ENCODE measurements around the gene U2AF2. TPM values are rescaled to one million over a fixed set of nuclear protein-coding genes. Genes with fewer than 3 reads are reported as not detected.

Gene U2AF2
- total RNA-seq, 1 experiment from 2014 or later = 289 TPM

- no TSS peak for BruUV-seq (replicated peaks)
- Histone ChIP-seq H3K27me3 (replicated peaks; ENCODE audit: control insufficient read depth, insufficient read depth, low read length) (no peaks in the 10 kb centered on the region), H3K36me3 (ENCODE audit: control insufficient read depth, insufficient read depth, low read length) (peaks cover 10% of the 10 kb centered on the region), H3K4me3 (ENCODE audit: low read depth, low read length) (no peak overlapping the region), H3K4me1 (peaks cover 51% of the 10 kb centered on the region), H3K9me3 (no peaks in the 10 kb centered on the region)
- no peak overlapping the region for H3K4me3 Mint-ChIP-seq (ENCODE audit: unreplicated experiment)
- peak in 1 of 2 experiments; percentile 68 for DNase-seq
- H3K4me1 Mint-ChIP-seq (ENCODE audit: low read depth, unreplicated experiment) = peaks cover 46% of the 10 kb centered on the region
- no peak for TF ChIP-seq CTCF (IDR thresholded peaks at IDR 0.05; ENCODE audit: insufficient read depth in 1 of 2, low read depth in 1 of 2, low read length in 1 of 2, severe bottlenecking in 1 of 2, unreplicated experiment in 1 of 2)
- H3K27ac Mint-ChIP-seq (ENCODE audit: unreplicated experiment) = peak overlapping the region; percentile 94
- CTCF ChIA-PET = no interaction called here
- peaks cover 90% of the 10 kb centered on the region for H3K36me3 Mint-ChIP-seq (ENCODE audit: insufficient read depth, unreplicated experiment)
- intact Hi-C loops (cut with micrococcal nuclease; ENCODE audit: unreplicated experiment) = no loop called here
- no peaks in the 10 kb centered on the region for H3K9me3 Mint-ChIP-seq (ENCODE audit: unreplicated experiment)
- POLR2A ChIA-PET = interaction anchor here (1.5 kb wide), 1 partner anchor 33 kb away, joined by 3 read pairs; the partner anchor contains the start of gene U2AF2
- H3K27me3 Mint-ChIP-seq (ENCODE audit: insufficient read depth, unreplicated experiment) = no peaks in the 10 kb centered on the region
These were observed 32.7 kb downstream of the U2AF2 start for GRCh38 chr19:55687281-55688201.

- Mint-ChIP-seq H3K4me1 (ENCODE audit: low read depth, unreplicated experiment) (peaks cover 42% of the 10 kb centered on the region), H3K27me3 (ENCODE audit: insufficient read depth, unreplicated experiment) (no peaks in the 10 kb centered on the region), H3K27ac (ENCODE audit: unreplicated experiment) (peak overlapping the region; percentile 94), H3K36me3 (ENCODE audit: insufficient read depth, unreplicated experiment) (peaks cover 93% of the 10 kb centered on the region), H3K4me3 (ENCODE audit: unreplicated experiment) (peak overlapping the region; percentile 57), H3K9me3 (ENCODE audit: unreplicated experiment) (no peaks in the 10 kb centered on the region)
- DNase-seq = peak; percentile 75 to 91
- Histone ChIP-seq H3K36me3 (ENCODE audit: control insufficient read depth, insufficient read depth, low read length) (peaks cover 13% of the 10 kb centered on the region), H3K27me3 (replicated peaks; ENCODE audit: control insufficient read depth, insufficient read depth, low read length) (no peaks in the 10 kb centered on the region), H3K4me3 (ENCODE audit: low read depth, low read length) (no peak overlapping the region; the same call in 1 of the 2 replicates), H3K4me1 (peaks cover 41% of the 10 kb centered on the region), H3K9me3 (no peaks in the 10 kb centered on the region)
- BruUV-seq (replicated peaks) = no TSS peak
- TF ChIP-seq CTCF (IDR thresholded peaks at IDR 0.05; ENCODE audit: insufficient read depth in 1 of 2, low read depth in 1 of 2, low read length in 1 of 2, severe bottlenecking in 1 of 2, unreplicated experiment in 1 of 2) = no peak
- intact Hi-C loops (cut with micrococcal nuclease; ENCODE audit: unreplicated experiment) = no loop called here
- POLR2A ChIA-PET = interaction anchor here (1.5 kb wide), 1 partner anchor 34 kb away, joined by 3 read pairs; the partner anchor contains the start of gene U2AF2
- CTCF ChIA-PET = interaction anchor here (0.5 to 0.6 kb wide), 2 partner anchors 34 to 609 kb away, joined by 3 to 4 read pairs; no protein-coding TSS in a partner anchor
These were observed 33.8 kb downstream of the U2AF2 start for GRCh38 chr19:55688422-55689218.
